ENCODE measurements around the gene PWP2.
"Not testable (repeated sequence)": the region's sequence is repeated elsewhere in the genome, so short reads cannot be mapped to it uniquely, and the experiment has no call there.

DNA sequence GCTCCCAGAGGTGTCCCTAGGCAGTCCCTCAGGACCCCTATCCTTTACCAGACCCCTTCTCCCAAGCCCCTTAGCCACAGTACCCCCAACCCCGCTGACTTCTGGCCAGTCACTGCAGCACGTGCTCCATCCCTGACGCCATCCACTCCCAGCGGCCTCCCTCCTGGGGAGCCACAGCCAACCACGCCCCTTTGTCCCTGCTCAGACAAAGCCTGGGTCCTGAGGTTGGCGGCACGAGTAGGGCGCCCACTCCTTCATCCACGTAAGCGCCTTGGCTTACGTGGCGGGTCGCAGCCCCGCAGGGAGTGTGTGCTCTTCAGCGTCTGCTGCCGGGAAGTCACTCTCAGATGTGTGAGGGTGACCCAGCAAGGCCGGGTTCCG lies 33.3 kb downstream of the PWP2 start:
- TF ChIP-seq, protein P1, sequence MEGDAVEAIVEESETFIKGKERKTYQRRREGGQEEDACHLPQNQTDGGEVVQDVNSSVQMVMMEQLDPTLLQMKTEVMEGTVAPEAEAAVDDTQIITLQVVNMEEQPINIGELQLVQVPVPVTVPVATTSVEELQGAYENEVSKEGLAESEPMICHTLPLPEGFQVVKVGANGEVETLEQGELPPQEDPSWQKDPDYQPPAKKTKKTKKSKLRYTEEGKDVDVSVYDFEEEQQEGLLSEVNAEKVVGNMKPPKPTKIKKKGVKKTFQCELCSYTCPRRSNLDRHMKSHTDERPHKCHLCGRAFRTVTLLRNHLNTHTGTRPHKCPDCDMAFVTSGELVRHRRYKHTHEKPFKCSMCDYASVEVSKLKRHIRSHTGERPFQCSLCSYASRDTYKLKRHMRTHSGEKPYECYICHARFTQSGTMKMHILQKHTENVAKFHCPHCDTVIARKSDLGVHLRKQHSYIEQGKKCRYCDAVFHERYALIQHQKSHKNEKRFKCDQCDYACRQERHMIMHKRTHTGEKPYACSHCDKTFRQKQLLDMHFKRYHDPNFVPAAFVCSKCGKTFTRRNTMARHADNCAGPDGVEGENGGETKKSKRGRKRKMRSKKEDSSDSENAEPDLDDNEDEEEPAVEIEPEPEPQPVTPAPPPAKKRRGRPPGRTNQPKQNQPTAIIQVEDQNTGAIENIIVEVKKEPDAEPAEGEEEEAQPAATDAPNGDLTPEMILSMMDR (conservative IDR thresholded peaks at IDR 0.05 in 1 of 2, IDR thresholded peaks at IDR 0.05 in 1 of 2; ENCODE audit: extremely low read depth in 1 of 2, insufficient read depth in 1 of 2, low read depth in 1 of 2, low read length in 2 of 2) = not testable (repeated sequence)
- not testable (repeated sequence) for TF ChIP-seq EZH2 (IDR thresholded peaks at IDR 0.05; ENCODE audit: borderline replicate concordance, low read length)
